Activated naive CD8-positive, alpha-beta T cell (primary cell): ENCODE data around the gene XPO1.
"Not testable (repeated sequence)": the region's sequence is repeated elsewhere in the genome, so short reads cannot be mapped to it uniquely, and the experiment has no call there.

ENCODE experiments used
- H3K27ac Mint-ChIP-seq: one replicate; pipeline ENCODE4 v1.8.0; 2021; ENCODE audit warnings: mixed read lengths
- H3K27me3 Mint-ChIP-seq: one replicate; pipeline ENCODE4 v1.8.0; 2021; ENCODE audit warnings: mixed read lengths
- H3K36me3 Mint-ChIP-seq: one replicate; pipeline ENCODE4 v1.8.0; 2021; ENCODE audit warnings: mixed read lengths
- H3K4me1 Mint-ChIP-seq: one replicate; pipeline ENCODE4 v1.8.0; 2021; ENCODE audit warnings: low read depth, mixed read lengths
- H3K4me3 Mint-ChIP-seq: one replicate; pipeline ENCODE4 v1.8.0; 2021; ENCODE audit warnings: mild to moderate bottlenecking, mixed read lengths
- H3K9me3 Mint-ChIP-seq: one replicate; pipeline ENCODE4 v1.8.0; 2021; ENCODE audit warnings: low read depth, mixed read lengths

The XPO1 gene

DNA sequence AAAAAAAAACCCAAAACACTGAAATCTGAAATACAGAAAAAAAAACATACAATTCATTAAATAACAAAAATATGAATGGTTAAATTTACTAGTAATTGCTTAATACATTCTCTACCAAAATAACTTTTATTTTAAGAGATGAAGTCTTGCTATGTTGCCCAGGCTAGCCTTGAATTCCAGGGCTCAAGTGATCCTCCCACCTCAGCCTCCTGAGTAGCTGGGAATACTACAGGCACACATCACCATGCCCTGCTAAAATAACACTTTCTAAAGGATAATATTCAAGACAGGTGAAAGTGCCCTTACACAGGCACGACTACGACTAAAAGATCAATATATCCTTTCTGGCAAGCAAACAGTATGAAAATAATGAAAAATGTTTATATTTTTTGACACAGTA, 76.8 kb downstream of the XPO1 start:
- Mint-ChIP-seq H3K36me3 (no peaks in the 10 kb centered on the region), H3K4me3 (no peak overlapping the region), H3K27me3 (no peaks in the 10 kb centered on the region), H3K9me3 (no peaks in the 10 kb centered on the region), H3K4me1 (peaks cover 74% of the 10 kb centered on the region), H3K27ac (no peak overlapping the region)

DNA sequence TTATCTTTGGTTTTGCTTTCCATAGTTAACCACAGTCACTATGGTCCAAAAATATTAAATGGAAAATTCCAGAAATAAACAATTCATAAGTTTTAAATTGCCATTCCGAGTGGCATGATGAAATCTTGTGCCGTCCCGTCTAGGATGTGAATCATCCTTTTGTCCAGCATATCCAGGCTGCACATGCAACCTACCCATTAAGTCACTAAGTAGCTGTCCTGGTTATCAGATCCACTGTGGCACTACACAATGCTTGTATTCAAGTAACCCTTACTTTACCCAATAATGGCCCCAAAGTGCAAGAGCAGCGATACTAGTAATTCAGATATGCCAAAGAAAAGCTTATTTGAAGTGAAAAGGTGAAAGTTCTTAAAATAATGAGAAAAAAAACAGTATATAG, 78.0 kb downstream of the XPO1 start:
- Mint-ChIP-seq H3K27me3 (no peaks in the 10 kb centered on the region), H3K27ac (peak overlapping the region; percentile 50), H3K4me1 (peaks cover 78% of the 10 kb centered on the region), H3K36me3 (no peaks in the 10 kb centered on the region), H3K4me3 (peak overlapping the region; percentile 23), H3K9me3 (no peaks in the 10 kb centered on the region)

GRCh38 chr2:61456746-61457420, 81.3 kb downstream of the XPO1 start:
- H3K9me3 Mint-ChIP-seq, result no peaks in the 10 kb centered on the region
- peak overlapping the region; percentile 10 for H3K27ac Mint-ChIP-seq
- no peaks in the 10 kb centered on the region for H3K36me3 Mint-ChIP-seq
- no peak overlapping the region for H3K4me3 Mint-ChIP-seq
- peaks cover 67% of the 10 kb centered on the region for H3K4me1 Mint-ChIP-seq
- H3K27me3 Mint-ChIP-seq, result no peaks in the 10 kb centered on the region

GRCh38 chr2:61456070-61456745, 81.9 kb downstream of the XPO1 start:
- Mint-ChIP-seq H3K27ac (no peak overlapping the region), H3K4me1 (peaks cover 64% of the 10 kb centered on the region), H3K4me3 (no peak overlapping the region)

DNA sequence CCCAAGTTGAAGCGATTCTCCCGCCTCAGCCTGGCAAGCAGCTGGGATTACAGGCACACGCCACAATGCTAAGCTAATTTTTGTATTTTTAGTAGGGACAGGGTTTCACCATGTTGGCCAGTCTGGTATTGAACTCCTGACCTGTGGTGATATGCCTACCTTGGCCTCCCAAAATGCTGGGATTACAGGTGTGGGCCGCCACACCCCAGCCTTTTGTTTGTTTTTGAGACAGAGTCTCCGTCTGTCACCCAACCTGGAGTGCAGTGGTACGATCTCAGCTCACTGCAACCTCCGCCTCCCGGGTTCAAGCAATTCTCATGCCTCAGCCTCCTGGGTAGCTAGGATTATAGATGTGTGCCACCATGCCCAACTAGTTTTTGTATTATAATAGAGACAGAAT, 83.2 kb downstream of the XPO1 start:
- not testable (repeated sequence) for H3K9me3 Mint-ChIP-seq, H3K36me3 Mint-ChIP-seq, H3K4me3 Mint-ChIP-seq, H3K27ac Mint-ChIP-seq, H3K27me3 Mint-ChIP-seq
- H3K4me1 Mint-ChIP-seq, result peaks cover 61% of the 10 kb centered on the region

More at GRCh38 chr2:61456070-61456745, 81.9 kb downstream of the XPO1 start:
- Mint-ChIP-seq H3K9me3 (no peaks in the 10 kb centered on the region), H3K27me3 (no peaks in the 10 kb centered on the region), H3K36me3 (no peaks in the 10 kb centered on the region)

DNA sequence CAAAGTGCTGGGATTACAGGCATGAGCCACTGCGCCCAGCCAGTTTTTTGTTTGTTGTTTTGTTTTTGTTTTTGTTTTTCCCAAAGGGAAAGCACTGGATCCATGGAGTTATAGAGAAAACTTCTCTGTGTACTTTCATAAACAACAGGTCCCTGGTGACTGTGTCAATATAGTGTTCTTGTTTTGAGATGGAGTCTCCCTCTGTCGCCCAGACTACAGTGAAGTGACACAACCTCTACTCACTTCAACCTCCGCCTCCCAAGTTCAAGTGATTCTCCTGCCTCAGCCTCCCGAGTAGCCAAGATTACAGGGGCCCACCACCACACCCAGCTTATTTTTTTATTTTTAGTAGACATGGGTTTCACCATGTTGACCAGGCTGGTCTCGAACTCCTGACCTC, 83.8 kb downstream of the XPO1 start:
- Mint-ChIP-seq H3K27ac (no peak overlapping the region), H3K4me1 (peaks cover 63% of the 10 kb centered on the region), H3K36me3 (peaks cover 1% of the 10 kb centered on the region)

GRCh38 chr2:61452392-61452791, 85.8 kb downstream of the XPO1 start:
- peaks cover 3% of the 10 kb centered on the region for H3K36me3 Mint-ChIP-seq
- no peaks in the 10 kb centered on the region for H3K9me3 Mint-ChIP-seq
- no peaks in the 10 kb centered on the region for H3K27me3 Mint-ChIP-seq
- no peak overlapping the region for H3K27ac Mint-ChIP-seq
- H3K4me1 Mint-ChIP-seq, result peaks cover 58% of the 10 kb centered on the region
- H3K4me3 Mint-ChIP-seq, result no peak overlapping the region

More for the DNA sequence above, 83.8 kb downstream of the XPO1 start:
- Mint-ChIP-seq H3K4me3 (no peak overlapping the region), H3K27me3 (no peaks in the 10 kb centered on the region), H3K9me3 (no peaks in the 10 kb centered on the region)

DNA sequence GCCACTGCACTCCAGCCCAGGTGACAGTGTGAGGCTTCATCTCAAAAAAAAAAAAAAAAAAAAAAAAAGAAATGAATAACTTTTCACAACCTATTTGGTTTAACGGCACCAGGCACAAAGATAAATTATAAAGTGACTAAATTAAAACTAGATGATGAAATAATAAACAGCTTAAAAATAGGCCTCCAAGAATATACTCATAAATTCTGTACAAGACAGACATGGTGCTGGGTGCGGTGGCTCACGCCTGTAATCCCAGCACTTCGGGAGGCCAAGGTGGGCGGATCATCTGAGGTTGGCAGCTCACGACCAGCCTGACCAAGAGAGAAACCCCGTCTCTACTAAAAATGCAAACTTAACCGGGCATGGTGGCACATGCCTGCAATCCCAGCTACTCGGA, 87.0 kb downstream of the XPO1 start:
- H3K9me3 Mint-ChIP-seq, result no peaks in the 10 kb centered on the region
- H3K4me3 Mint-ChIP-seq, result no peak overlapping the region
- H3K36me3 Mint-ChIP-seq, result peaks cover 3% of the 10 kb centered on the region
- peak overlapping the region; percentile 66 for H3K27ac Mint-ChIP-seq
- no peaks in the 10 kb centered on the region for H3K27me3 Mint-ChIP-seq
- peaks cover 55% of the 10 kb centered on the region for H3K4me1 Mint-ChIP-seq

GRCh38 chr2:61450144-61450543, 88.0 kb downstream of the XPO1 start:
- Mint-ChIP-seq H3K4me3 (no peak overlapping the region), H3K4me1 (peaks cover 46% of the 10 kb centered on the region), H3K36me3 (peaks cover 3% of the 10 kb centered on the region), H3K27me3 (no peaks in the 10 kb centered on the region), H3K27ac (no peak overlapping the region), H3K9me3 (no peaks in the 10 kb centered on the region)

GRCh38 chr2:61448229-61448628, 89.9 kb downstream of the XPO1 start:
- Mint-ChIP-seq H3K9me3 (no peaks in the 10 kb centered on the region), H3K27ac (peak overlapping the region; percentile 41), H3K36me3 (peaks cover 6% of the 10 kb centered on the region), H3K4me3 (peak overlapping the region; percentile 13), H3K4me1 (peaks cover 51% of the 10 kb centered on the region), H3K27me3 (no peaks in the 10 kb centered on the region)

DNA sequence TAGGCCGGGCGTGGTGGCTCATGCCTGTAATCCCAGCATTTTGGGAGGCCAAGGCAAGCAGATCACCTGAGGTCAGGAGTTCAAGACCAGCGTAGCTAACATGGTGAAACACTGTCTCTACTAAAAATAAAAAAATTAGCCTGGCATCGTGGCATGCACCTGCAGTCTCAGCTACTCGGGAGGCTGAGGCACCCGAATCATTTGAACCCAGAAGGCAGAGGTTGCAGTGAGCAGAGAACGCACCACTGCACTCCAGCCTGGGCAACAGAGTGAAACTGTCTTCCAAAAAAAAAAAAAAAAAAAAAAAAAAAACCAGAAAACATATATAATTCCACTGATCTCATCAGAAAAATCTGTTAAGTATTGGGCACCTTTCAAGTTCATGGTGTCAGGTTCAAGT, 91.2 kb downstream of the XPO1 start:
- peaks cover 59% of the 10 kb centered on the region for H3K4me1 Mint-ChIP-seq
- not testable (repeated sequence) for H3K36me3 Mint-ChIP-seq, H3K9me3 Mint-ChIP-seq, H3K27me3 Mint-ChIP-seq, H3K4me3 Mint-ChIP-seq, H3K27ac Mint-ChIP-seq

DNA sequence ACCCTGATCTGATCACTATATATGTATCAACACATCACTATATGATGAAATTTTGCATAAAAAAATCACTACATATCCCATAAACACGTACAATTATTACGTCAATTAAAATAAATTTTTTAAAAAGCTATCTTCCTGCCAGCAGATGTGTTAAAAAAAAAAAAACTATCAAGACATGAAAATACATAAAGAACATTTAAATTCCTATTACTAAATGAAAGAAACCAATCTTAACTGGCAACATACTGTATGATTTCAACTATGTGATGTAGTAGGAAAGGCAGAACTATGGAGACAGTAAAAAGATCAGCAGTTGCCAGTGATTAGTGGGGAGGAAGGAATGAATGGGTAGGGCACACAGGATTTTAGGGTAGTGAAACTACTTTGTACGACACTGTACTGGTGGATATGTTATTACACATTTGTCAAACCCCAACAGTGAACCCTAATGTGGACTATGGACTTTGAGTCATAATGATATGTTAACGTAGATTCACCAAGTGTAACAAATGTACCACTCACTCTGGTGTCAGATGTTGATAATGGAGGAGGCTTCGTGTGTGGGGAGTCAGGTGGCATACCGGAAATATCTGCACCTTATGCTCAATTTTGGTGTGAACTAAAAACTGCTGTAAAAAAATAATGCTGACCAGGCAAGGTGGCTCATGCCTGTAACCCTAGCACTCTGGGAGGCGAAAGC, 94.7 kb downstream of the XPO1 start:
- H3K27me3 Mint-ChIP-seq, result no peaks in the 10 kb centered on the region
- peaks cover 3% of the 10 kb centered on the region for H3K9me3 Mint-ChIP-seq
- H3K27ac Mint-ChIP-seq, result peak overlapping the region; percentile 54
- H3K4me1 Mint-ChIP-seq, result peaks cover 63% of the 10 kb centered on the region
- H3K4me3 Mint-ChIP-seq, result no peak overlapping the region
- peaks cover 12% of the 10 kb centered on the region for H3K36me3 Mint-ChIP-seq

DNA sequence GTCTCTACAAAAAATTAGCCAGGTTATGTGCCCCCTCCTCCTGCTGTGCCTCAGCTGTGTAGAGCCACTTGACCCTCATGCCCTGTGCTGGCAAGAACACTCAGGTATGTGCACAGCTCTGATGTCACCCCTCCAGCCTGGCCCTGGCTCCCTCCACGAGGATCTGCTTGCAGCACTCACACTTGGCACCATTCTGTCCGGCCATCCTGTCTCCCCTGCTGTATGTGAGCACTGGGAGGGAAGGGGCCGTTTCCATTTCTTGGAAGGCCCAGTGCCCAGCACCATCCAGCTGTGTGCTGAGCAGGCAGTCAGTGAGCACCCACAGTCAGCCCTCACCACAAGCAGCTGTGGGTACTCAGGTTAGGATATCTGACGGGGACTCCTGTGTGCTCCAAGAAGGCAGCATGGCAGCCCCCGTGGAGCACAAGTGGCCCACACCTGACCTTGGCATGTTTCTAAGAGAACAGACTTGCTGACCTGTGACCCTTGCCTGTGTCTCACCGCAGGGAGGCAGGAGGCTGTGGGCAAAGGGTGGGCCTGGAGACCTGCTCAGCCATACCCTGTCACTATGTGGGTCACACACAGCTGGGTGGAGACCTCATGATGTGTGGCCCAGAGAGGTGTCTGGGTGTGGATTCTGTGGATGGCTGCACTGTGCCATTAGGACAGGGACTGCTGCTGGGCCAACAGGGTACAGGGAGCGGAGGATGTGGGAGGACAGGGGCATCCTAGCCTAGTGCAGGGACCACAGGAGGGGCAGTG, 98.7 kb downstream of the XPO1 start:
- H3K36me3 Mint-ChIP-seq, result peaks cover 23% of the 10 kb centered on the region
- H3K4me3 Mint-ChIP-seq, result no peak overlapping the region
- H3K27ac Mint-ChIP-seq, result peak overlapping the region; percentile 18
- H3K27me3 Mint-ChIP-seq, result no peaks in the 10 kb centered on the region
- H3K9me3 Mint-ChIP-seq, result peaks cover 13% of the 10 kb centered on the region
- peaks cover 67% of the 10 kb centered on the region for H3K4me1 Mint-ChIP-seq

DNA sequence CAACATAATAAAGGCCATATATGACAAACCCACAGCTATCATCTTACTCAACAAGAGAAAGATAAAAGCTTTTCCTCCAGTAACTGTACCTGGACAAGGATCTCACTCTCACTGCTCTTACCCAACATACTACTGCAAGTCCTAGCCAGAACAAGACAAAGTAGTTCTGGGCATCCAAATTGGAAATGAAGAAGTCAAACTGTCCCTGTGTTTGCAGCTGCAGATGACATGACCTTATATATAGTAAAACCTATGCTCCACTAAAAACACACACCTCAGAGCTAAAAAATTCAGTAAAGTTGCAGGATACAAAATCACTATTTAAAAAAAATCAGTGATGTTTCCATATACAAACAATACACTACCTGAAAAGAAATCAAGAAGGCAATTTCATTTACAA, 99.5 kb downstream of the XPO1 start:
- H3K9me3 Mint-ChIP-seq, result peaks cover 13% of the 10 kb centered on the region
- no peak overlapping the region for H3K4me3 Mint-ChIP-seq
- peaks cover 69% of the 10 kb centered on the region for H3K4me1 Mint-ChIP-seq
- H3K36me3 Mint-ChIP-seq, result peaks cover 24% of the 10 kb centered on the region
- peak overlapping the region; percentile 67 for H3K27ac Mint-ChIP-seq
- no peaks in the 10 kb centered on the region for H3K27me3 Mint-ChIP-seq

- Mint-ChIP-seq H3K36me3 (peaks cover 25% of the 10 kb centered on the region), H3K4me1 (peaks cover 66% of the 10 kb centered on the region), H3K27me3 (no peaks in the 10 kb centered on the region), H3K9me3 (peaks cover 13% of the 10 kb centered on the region), H3K4me3 (peak overlapping the region; percentile 42), H3K27ac (no peak overlapping the region)
Observed at GRCh38 chr2:61437170-61437569, 101.0 kb downstream of the XPO1 start.
